ENCODE measurements around the gene GOPC. TPM values are rescaled to one million over a fixed set of nuclear protein-coding genes. Genes with fewer than 3 reads are reported as not detected.

GOPC gene
- total and polyA plus RNA-seq, 2 of the 4 experiments (the other 2 are of a cell fraction), result 23.4 to 23.8 TPM

DNA sequence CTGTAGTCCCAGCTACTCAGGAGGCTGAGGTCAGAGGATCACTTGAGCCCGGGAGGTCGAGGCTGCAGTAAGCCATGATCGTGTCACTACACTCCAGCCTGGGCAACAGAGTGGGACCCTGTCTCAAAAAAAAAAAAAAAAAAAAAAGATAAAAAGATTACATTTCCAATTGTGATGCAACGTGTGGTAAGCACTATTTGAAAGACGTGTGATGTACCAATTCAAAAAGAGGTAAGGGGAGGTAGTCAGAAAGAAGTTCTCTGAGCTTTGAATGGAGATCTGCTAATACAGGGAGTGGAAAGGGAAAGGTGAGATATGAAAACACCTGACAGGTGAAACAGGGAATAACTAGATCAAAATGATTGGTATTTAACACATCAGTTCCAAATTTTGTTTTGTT lies 11.9 kb downstream of the GOPC start:
- Histone ChIP-seq H4K8ac (ENCODE audit: low read depth in 2 of 2, low read length in 2 of 2) (no peak overlapping the region), H3K14ac (replicated peaks; ENCODE audit: low read depth, low read length) (no peak overlapping the region), H3K4ac (ENCODE audit: low read depth, low read length) (no peak overlapping the region), H3K79me1 (ENCODE audit: low read depth in 1 of 2, low read length in 2 of 2) (peaks cover 10 to 48% of the 10 kb centered on the region in 2 experiments), H2BK5ac (ENCODE audit: low read depth, low read length, poor library complexity, severe bottlenecking) (no peak overlapping the region), H2AFZ (replicated peaks; ENCODE audit: low read length, poor library complexity) (no peak overlapping the region), H4K5ac (ENCODE audit: low read depth, low read length) (no peak overlapping the region), H3K27me3 (ENCODE audit: control insufficient read depth, insufficient read depth, low read length) (no peaks in the 10 kb centered on the region), H3K9ac (ENCODE audit: low read depth, low read length) (no peak overlapping the region), H3K36me3 (ENCODE audit: control insufficient read depth, insufficient read depth, low read length) (peaks cover 10% of the 10 kb centered on the region), H3K18ac (ENCODE audit: low read depth, low read length) (no peak overlapping the region), H2AK5ac (ENCODE audit: low read depth, low read length) (no peak overlapping the region), H3K4me1 (ENCODE audit: control insufficient read depth, insufficient read depth, low read length) (no peaks in the 10 kb centered on the region), H3K56ac (ENCODE audit: extremely low read depth, insufficient read depth, low read length) (no peak overlapping the region), H4K20me1 (ENCODE audit: insufficient read depth, low read length) (peaks cover 20% of the 10 kb centered on the region; the same call in 1 of the 2 replicates), H3K9me3 (ENCODE audit: control insufficient read depth, insufficient read depth, low read length) (no peaks in the 10 kb centered on the region), H3K27ac (ENCODE audit: insufficient read depth, low read length) (no peak overlapping the region), H3K4me2 (ENCODE audit: low read depth, low read length) (no peak overlapping the region), H2BK20ac (ENCODE audit: low read depth, low read length) (no peak overlapping the region), H2BK120ac (ENCODE audit: low read depth, low read length) (no peak overlapping the region), H3K23ac (ENCODE audit: low read depth, low read length) (no peak overlapping the region), H3K4me3 (ENCODE audit: insufficient read depth, low read depth, low read length) (no peak overlapping the region), H2BK15ac (ENCODE audit: low read depth, low read length) (no peak overlapping the region), H3K9me1 (ENCODE audit: insufficient read depth, low read length) (peaks cover 3% of the 10 kb centered on the region), H4K91ac (ENCODE audit: insufficient read depth, low read depth, low read length) (no peak overlapping the region), H2AK9ac (replicated peaks; ENCODE audit: low read depth, low read length, poor library complexity) (no peak overlapping the region)
- ATAC-seq (ENCODE audit: low read depth), result no peak
- no TSS peak for BruUV-seq (replicated peaks)
- in situ Hi-C loops (cut with MboI; ENCODE audit: low sequenced_read_pairs), result no loop called here
- DNase-seq, result no peak
- CTCF ChIA-PET, result no interaction called here
- POLR2A ChIA-PET (ENCODE audit: unreplicated experiment), result no interaction called here
- no peak for TF ChIP-seq MAFK (IDR thresholded peaks at IDR 0.05; ENCODE audit: low read depth, low read length)
- TF ChIP-seq MXI1 (IDR thresholded peaks at IDR 0.05; ENCODE audit: borderline replicate concordance, low read depth, low read length), result no peak
- TF ChIP-seq POLR2A (IDR thresholded peaks at IDR 0.05; ENCODE audit: low read depth, low read length), result no peak
- WGBS, 2 experiments (ENCODE audit: extremely low coverage in 2 of 2, insufficient read length in 1 of 2), result no CpG with 5 or more reads among the region's 5 CpGs
- dilution Hi-C loops (cut with HindIII; ENCODE audit: low sequenced_read_pairs, unreplicated experiment), result no loop called here
- intact Hi-C loops (cut with micrococcal nuclease), result no loop called here
